AG08395 (cell line): ENCODE data around the gene PSMD7.

Experiments used
- DNase-seq: peaks from one replicate; pipeline ENCODE4 v3.0.0; 2012; ENCODE audit warnings: mixed read lengths, low spot score

The PSMD7 gene

GRCh38 chr16:74296432-74297144 is at the start of gene PSMD7:
Gene PSMD7, plus strand, starts transcription at chr16:74296814. Its CDS starts 101 bp downstream, at chr16:74296915.
- peak; percentile 95 for DNase-seq

GRCh38 chr16:74249254-74249653 is 47.4 kb upstream of the PSMD7 start:
- DNase-seq, result no peak

- no peak for DNase-seq
Measured at GRCh38 chr16:74249846-74250245, 46.8 kb upstream of the PSMD7 start.

DNA sequence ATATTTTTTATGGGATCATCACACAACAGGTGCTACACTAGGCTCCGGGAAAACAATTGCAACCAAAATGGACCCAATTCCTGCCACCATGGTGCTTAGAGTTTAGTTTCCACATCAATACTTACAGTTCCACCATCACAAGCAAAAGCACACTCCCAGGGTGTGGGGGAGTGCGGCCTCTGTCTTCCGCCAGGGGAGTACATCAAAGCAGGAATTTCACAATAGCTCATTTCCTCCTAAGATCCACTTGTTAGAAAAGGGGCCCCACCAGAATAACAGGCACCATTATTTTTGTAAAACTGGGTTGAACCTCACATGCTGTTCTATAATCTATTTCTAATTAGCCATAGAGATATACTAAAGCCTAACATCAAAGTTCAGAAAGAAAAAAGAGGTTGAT is 44.3 kb upstream of the PSMD7 start:
- DNase-seq, result no peak

GRCh38 chr16:74253161-74253938 is 43.3 kb upstream of the PSMD7 start:
- no peak for DNase-seq

- DNase-seq, result no peak
Measured at GRCh38 chr16:74257061-74257460, 39.6 kb upstream of the PSMD7 start.

GRCh38 chr16:74261068-74261467 is 35.5 kb upstream of the PSMD7 start:
- DNase-seq, result no peak

- DNase-seq, result no peak
Measured at GRCh38 chr16:74264811-74265210, 31.8 kb upstream of the PSMD7 start.

DNA sequence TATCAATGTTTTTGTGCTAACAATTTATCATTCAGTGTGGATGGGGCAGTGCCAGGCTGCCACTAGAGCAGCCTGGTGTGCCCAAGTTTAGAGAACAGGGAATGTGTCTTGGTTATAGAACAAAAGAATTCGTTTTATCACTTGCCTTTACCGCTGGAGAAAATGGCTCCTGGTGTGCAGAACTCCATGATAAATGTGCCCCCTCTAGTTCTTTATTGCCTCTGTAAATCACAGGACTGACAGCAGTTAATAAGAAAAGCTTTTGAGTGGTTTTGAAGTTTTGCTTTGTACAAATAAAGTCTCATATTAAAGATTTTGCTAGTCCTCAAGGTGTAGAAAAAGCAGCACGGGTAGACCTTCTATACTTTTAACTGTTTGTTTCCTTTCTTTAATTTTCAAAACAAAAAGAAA is 28.2 kb upstream of the PSMD7 start:
- DNase-seq, result no peak

- DNase-seq, result no peak
Measured at GRCh38 chr16:74271872-74272271, 24.7 kb upstream of the PSMD7 start.

GRCh38 chr16:74275031-74275636 is 21.5 kb upstream of the PSMD7 start:
- DNase-seq, result peak; percentile 39

DNA sequence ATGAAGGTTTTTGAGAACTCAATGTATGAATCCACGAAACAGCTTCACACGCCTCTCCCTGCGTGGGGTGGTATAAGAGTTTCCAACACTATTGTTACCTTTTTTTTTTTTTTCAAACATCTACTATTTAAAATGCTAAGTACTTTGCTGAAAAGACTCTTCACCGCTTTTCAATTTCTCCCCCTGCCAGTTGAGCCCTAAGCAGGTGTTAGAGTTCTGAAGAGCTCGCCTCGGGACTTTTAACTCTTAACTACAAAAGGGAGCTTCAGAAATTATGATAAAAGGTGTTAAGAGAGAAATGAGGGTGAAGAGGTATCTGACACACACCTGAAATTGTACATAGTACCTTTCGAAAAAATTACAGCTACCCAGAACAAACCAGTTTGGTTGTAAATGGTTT is 20.9 kb upstream of the PSMD7 start:
- DNase-seq, result no peak

DNA sequence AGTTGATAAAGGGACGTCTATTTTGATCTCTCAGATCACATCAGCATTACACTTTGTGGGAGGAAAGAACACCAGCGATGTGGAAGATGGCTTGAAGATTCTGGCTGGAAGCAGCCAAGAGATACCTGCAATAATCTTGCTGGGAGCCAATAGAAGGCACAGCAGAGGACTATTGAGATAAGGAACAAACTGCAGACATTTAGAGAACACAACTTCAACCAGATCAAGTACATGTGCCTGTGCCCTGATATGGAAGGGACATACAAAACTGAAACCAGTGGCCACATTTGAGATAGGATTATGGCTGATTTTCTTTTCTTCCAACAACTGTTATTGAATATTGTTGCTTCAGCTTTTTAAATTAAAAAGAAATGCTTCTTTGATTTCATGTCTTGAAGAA is 18.6 kb upstream of the PSMD7 start:
- DNase-seq, result no peak

- no peak for DNase-seq
Measured at GRCh38 chr16:74279266-74279665, 17.3 kb upstream of the PSMD7 start.

- no peak for DNase-seq
Measured at GRCh38 chr16:74279805-74280204, 16.8 kb upstream of the PSMD7 start.

- DNase-seq, result no peak
Measured at GRCh38 chr16:74280448-74280847, 16.2 kb upstream of the PSMD7 start.

DNA sequence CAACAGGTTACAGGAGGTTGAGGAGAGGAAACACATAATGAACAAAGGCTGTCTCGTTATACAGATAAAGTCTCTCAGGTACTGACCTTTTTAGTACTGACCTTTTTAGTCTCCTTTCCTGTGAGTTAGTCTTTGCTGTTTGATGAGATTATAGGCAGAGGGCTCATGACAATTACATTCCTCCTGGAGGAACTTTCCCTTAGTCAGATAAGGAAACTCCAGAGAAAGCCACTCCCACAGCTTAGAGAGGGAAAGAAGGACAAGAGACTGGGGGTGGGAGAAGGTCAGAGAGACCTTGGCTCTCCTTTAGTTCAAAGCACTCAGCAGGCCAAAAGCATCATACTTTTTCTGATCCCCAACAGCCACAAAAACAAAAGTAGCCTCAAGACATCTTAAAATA is 15.3 kb upstream of the PSMD7 start:
- no peak for DNase-seq

GRCh38 chr16:74283716-74284115 is 12.9 kb upstream of the PSMD7 start:
- no peak for DNase-seq

- no peak for DNase-seq
Measured at GRCh38 chr16:74288065-74288464, 8.5 kb upstream of the PSMD7 start.

- DNase-seq, result no peak
Measured at GRCh38 chr16:74290356-74290755, 6.3 kb upstream of the PSMD7 start.

- no peak for DNase-seq
Measured at GRCh38 chr16:74291176-74291575, 5.4 kb upstream of the PSMD7 start.

DNA sequence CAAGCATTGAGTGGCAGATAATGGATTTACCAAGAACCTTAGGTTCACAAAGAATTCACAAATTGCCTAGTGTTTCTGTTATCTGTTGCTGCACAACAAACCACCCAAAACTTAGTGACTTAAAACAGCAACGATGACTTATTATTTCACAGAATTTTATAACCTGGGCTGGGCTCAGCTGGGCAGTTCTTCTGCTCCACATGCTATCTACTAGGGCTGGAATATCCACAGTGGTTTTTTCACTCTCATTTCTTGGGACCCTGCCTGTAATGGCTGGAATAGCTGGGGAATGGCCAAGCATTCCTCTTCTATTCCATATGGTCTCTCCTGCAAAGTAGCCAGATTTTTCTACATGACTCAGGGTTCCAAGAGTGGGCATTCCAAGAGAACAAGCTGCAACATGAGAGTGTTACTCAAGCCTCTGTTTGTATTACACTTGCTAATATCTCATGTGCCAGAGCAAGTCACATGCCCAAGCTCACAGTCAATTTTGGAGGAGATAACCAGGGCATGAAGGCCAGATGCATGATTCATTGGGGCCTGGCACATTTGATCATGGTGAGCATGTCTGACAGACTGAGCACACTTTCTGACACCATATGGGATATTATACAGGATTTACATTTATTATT is 4.9 kb upstream of the PSMD7 start:
- DNase-seq, result no peak

- DNase-seq, result no peak
Measured at GRCh38 chr16:74296104-74296431, 546 bp upstream of the PSMD7 start.
